ENCODE measurements around the gene SNAI3.
"Not testable (repeated sequence)": the region's sequence is repeated elsewhere in the genome, so short reads cannot be mapped to it uniquely, and the experiment has no call there.

SNAI3 gene

GRCh38 chr16:88672776-88673175, 13.5 kb downstream of the SNAI3 start:
- no peak overlapping the region for H3K4me3 ChIP-seq (ENCODE audit: low read depth, low read length)
- no peak for TF ChIP-seq CTCF (IDR thresholded peaks at IDR 0.05; ENCODE audit: borderline replicate concordance, insufficient read depth, low read depth, low read length)

- H3K4me3 ChIP-seq (ENCODE audit: low read depth, low read length): no peak overlapping the region
- TF ChIP-seq CTCF (IDR thresholded peaks at IDR 0.05; ENCODE audit: borderline replicate concordance, insufficient read depth, low read depth, low read length): no peak
Measured at GRCh38 chr16:88671806-88672205, 14.5 kb downstream of the SNAI3 start.

- TF ChIP-seq CTCF (IDR thresholded peaks at IDR 0.05; ENCODE audit: borderline replicate concordance, insufficient read depth, low read depth, low read length): no peak
- H3K4me3 ChIP-seq (ENCODE audit: low read depth, low read length): no peak overlapping the region
Measured at GRCh38 chr16:88669980-88670379, 16.3 kb downstream of the SNAI3 start.

- not testable (repeated sequence) for H3K4me3 ChIP-seq (ENCODE audit: low read depth, low read length)
Measured at GRCh38 chr16:88669493-88669892, 16.8 kb downstream of the SNAI3 start.

GRCh38 chr16:88667461-88667860, 18.8 kb downstream of the SNAI3 start:
- TF ChIP-seq CTCF (IDR thresholded peaks at IDR 0.05; ENCODE audit: borderline replicate concordance, insufficient read depth, low read depth, low read length): no peak
- H3K4me3 ChIP-seq (ENCODE audit: low read depth, low read length): no peak overlapping the region

GRCh38 chr16:88665570-88665969, 20.7 kb downstream of the SNAI3 start:
- H3K4me3 ChIP-seq (ENCODE audit: low read depth, low read length): no peak overlapping the region

GRCh38 chr16:88665148-88665547, 21.2 kb downstream of the SNAI3 start:
- no peak for TF ChIP-seq CTCF (IDR thresholded peaks at IDR 0.05; ENCODE audit: borderline replicate concordance, insufficient read depth, low read depth, low read length)
- no peak overlapping the region for H3K4me3 ChIP-seq (ENCODE audit: low read depth, low read length)

More at GRCh38 chr16:88665570-88665969, 20.7 kb downstream of the SNAI3 start:
- no peak for TF ChIP-seq CTCF (IDR thresholded peaks at IDR 0.05; ENCODE audit: borderline replicate concordance, insufficient read depth, low read depth, low read length)
